Thoracic aorta (tissue), 2 donors: ENCODE results near the gene ANKS6. TPM values are rescaled to one million over a fixed set of nuclear protein-coding genes. Genes with fewer than 3 reads are reported as not detected.
A peak's percentile ranks its signal among the peaks of the same experiment; 100 is the strongest.

Experiments
- ATAC-seq: fragments of 150-250 bp; one replicate; pipeline ENCODE4 v1.8.0; 2017; ENCODE audit warnings: low read depth; ENCODE audit not compliant: insufficient number of reproducible peaks, low FRiP score
- DNase-seq: peaks from one replicate; pipeline ENCODE4 v3.0.0-alpha.2; 2020; ENCODE audit warnings: low spot score
- H3K27ac ChIP-seq, 2 donors: fragments of 200-600 bp; sonication (generic); 1 replicate in 1 of 2; 2 replicates in 1 of 2; pipeline ENCODE4 v1.5.1; 2016; ENCODE audit warnings: mild to moderate bottlenecking in 2 of 2, moderate library complexity in 2 of 2
- H3K27me3 ChIP-seq: fragments of 200-600 bp; sonication (generic); replicated peaks from 2 replicates; pipeline ENCODE4 v1.6.0; 2016; ENCODE audit warnings: mild to moderate bottlenecking; ENCODE audit not compliant: insufficient read depth
- H3K36me3 ChIP-seq: fragments of 200-600 bp; sonication (generic); one replicate; pipeline ENCODE4 v1.5.1; 2016
- H3K4me1 ChIP-seq, 2 donors: fragments of 200-600 bp; sonication (generic); 1 replicate in 1 of 2; 2 replicates in 1 of 2; pipeline versions ENCODE4 v1.5.1 to v1.6.0; 2016; ENCODE audit warnings: low read depth in 2 of 2, mild to moderate bottlenecking in 1 of 2; ENCODE audit not compliant: control insufficient read depth in 1 of 2
- H3K4me3 ChIP-seq: fragments of 200-600 bp; sonication (generic); 2 replicates; pipeline ENCODE4 v1.5.1; 2016; ENCODE audit warnings: mild to moderate bottlenecking
- H3K9me3 ChIP-seq: fragments of 200-600 bp; sonication (generic); 2 replicates; pipeline ENCODE4 v1.5.1; 2016
- total RNA-seq, 2 donors: library from RNA; depleted of rRNA; stranded (reverse); fragments of >200 nt; gene quantifications; one replicate each; pipeline versions ENCODE4 v1.1.0 to v1.2.3, GENCODE V29; 2016
- TF ChIP-seq, protein P1 (sequence below): fragments of 200-600 bp; sonication (generic); IDR thresholded peaks from one replicate; pipeline ENCODE4 v1.5.1; 2019; ENCODE audit warnings: antibody characterized with exemption

Gene ANKS6
- total RNA-seq, 2 donors from 2014 or later = 35.1 to 45.8 TPM

- DNase-seq = no peak
- TF ChIP-seq, protein P1, sequence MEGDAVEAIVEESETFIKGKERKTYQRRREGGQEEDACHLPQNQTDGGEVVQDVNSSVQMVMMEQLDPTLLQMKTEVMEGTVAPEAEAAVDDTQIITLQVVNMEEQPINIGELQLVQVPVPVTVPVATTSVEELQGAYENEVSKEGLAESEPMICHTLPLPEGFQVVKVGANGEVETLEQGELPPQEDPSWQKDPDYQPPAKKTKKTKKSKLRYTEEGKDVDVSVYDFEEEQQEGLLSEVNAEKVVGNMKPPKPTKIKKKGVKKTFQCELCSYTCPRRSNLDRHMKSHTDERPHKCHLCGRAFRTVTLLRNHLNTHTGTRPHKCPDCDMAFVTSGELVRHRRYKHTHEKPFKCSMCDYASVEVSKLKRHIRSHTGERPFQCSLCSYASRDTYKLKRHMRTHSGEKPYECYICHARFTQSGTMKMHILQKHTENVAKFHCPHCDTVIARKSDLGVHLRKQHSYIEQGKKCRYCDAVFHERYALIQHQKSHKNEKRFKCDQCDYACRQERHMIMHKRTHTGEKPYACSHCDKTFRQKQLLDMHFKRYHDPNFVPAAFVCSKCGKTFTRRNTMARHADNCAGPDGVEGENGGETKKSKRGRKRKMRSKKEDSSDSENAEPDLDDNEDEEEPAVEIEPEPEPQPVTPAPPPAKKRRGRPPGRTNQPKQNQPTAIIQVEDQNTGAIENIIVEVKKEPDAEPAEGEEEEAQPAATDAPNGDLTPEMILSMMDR = no peak
- Histone ChIP-seq H3K36me3 (peaks cover 17% of the 10 kb centered on the region), H3K9me3 (no peaks in the 10 kb centered on the region), H3K4me1 (no peaks in the 10 kb centered on the region), H3K27me3 (no peaks in the 10 kb centered on the region), H3K4me3 (no peak overlapping the region), H3K27ac (no peak overlapping the region)
- ATAC-seq = no peak
Measured at GRCh38 chr9:98732091-98732490, 64.3 kb downstream of the ANKS6 start.

GRCh38 chr9:98730871-98731270, 65.5 kb downstream of the ANKS6 start:
- peaks cover 12% of the 10 kb centered on the region for H3K36me3 ChIP-seq
- H3K4me3 ChIP-seq = no peak overlapping the region
- DNase-seq (no peak), ATAC-seq (no peak)
- peak overlapping the region in 1 of 2 donors; percentile 5 for H3K27ac ChIP-seq
- H3K9me3 ChIP-seq = no peaks in the 10 kb centered on the region
- H3K27me3 ChIP-seq = no peaks in the 10 kb centered on the region
- H3K4me1 ChIP-seq = no peaks in the 10 kb centered on the region
- TF ChIP-seq, protein P1 = no peak

- Histone ChIP-seq H3K27me3 (no peaks in the 10 kb centered on the region), H3K4me1 (no peaks in the 10 kb centered on the region), H3K36me3 (peaks cover 2% of the 10 kb centered on the region), H3K4me3 (no peak overlapping the region), H3K27ac (no peak overlapping the region), H3K9me3 (no peaks in the 10 kb centered on the region)
- TF ChIP-seq, protein P1 = no peak
- DNase-seq = no peak
- ATAC-seq = no peak
Measured at GRCh38 chr9:98728500-98728899, 67.9 kb downstream of the ANKS6 start.

GRCh38 chr9:98727428-98727827, 68.9 kb downstream of the ANKS6 start:
- H3K9me3 ChIP-seq = no peaks in the 10 kb centered on the region
- H3K27ac ChIP-seq = no peak overlapping the region
- no peaks in the 10 kb centered on the region for H3K36me3 ChIP-seq
- no peak for DNase-seq
- H3K4me3 ChIP-seq = no peak overlapping the region
- TF ChIP-seq, protein P1 = no peak
- ATAC-seq = no peak
- no peaks in the 10 kb centered on the region for H3K4me1 ChIP-seq
- H3K27me3 ChIP-seq = no peaks in the 10 kb centered on the region

GRCh38 chr9:98726735-98727134, 69.6 kb downstream of the ANKS6 start:
- H3K4me3 ChIP-seq = no peak overlapping the region
- H3K36me3 ChIP-seq = no peaks in the 10 kb centered on the region
- TF ChIP-seq, protein P1 = no peak
- H3K4me1 ChIP-seq = no peaks in the 10 kb centered on the region
- ATAC-seq (no peak), DNase-seq (no peak)
- no peak overlapping the region for H3K27ac ChIP-seq
- H3K9me3 ChIP-seq = no peaks in the 10 kb centered on the region
- no peaks in the 10 kb centered on the region for H3K27me3 ChIP-seq
